Activated CD8-positive, alpha-beta T cell treated with anti-CD3 and anti-CD28 coated beads for 36 hours (primary cell): ENCODE results near the gene RPEL1. TPM values are rescaled to one million over a fixed set of nuclear protein-coding genes. Genes with fewer than 3 reads are reported as not detected.
"Not testable (repeated sequence)": the region's sequence is repeated elsewhere in the genome, so short reads cannot be mapped to it uniquely, and the experiment has no call there.

Source experiments
- ATAC-seq: fragments of 200-7000 bp; cut with Tn5 transposase; one replicate; pipeline ENCODE4 v1.10.0; 2021; ENCODE audit warnings: mild to moderate bottlenecking, moderate library complexity
- CTCF ChIA-PET: fragments of 350-600 bp; sonication (Branson Sonifier 250); formaldehyde crosslinking; loops from one replicate; lab custom pipeline; 2021; ENCODE audit warnings: antibody characterized with exemption; lab: Charles Lee
- POLR2A ChIA-PET: fragments of 350-600 bp; sonication (Branson Sonifier 250); formaldehyde crosslinking; loops from one replicate; lab custom pipeline; 2021; ENCODE audit warnings: antibody characterized with exemption; lab: Charles Lee
- DNase-seq: peaks from one replicate; pipeline ENCODE4 v3.0.0-alpha.2; 2020
- H3K27ac Mint-ChIP-seq: one replicate; pipeline ENCODE4 v1.8.0; 2021; ENCODE audit warnings: mild to moderate bottlenecking, mixed read lengths
- H3K27me3 Mint-ChIP-seq: one replicate; pipeline ENCODE4 v1.8.0; 2021; ENCODE audit warnings: mixed read lengths
- H3K36me3 Mint-ChIP-seq: one replicate; pipeline ENCODE4 v1.8.0; 2021; ENCODE audit warnings: low read depth, mixed read lengths
- H3K4me1 Mint-ChIP-seq: one replicate; pipeline ENCODE4 v1.8.0; 2021; ENCODE audit warnings: low read depth, mixed read lengths
- H3K4me3 Mint-ChIP-seq: one replicate; pipeline ENCODE4 v1.8.0; 2021; ENCODE audit warnings: mild to moderate bottlenecking, moderate library complexity, mixed read lengths
- H3K9me3 Mint-ChIP-seq: one replicate; pipeline ENCODE4 v1.8.0; 2021; ENCODE audit warnings: mixed read lengths
- intact Hi-C: fragments of 100-400 bp; cut with micrococcal nuclease; formaldehyde crosslinking; loops from one replicate; pipeline ENCODE4 v1.10.0; 2022
- total RNA-seq, 2 experiments: library from RNA; stranded (reverse); gene quantifications; one replicate each; pipeline ENCODE4 v1.2.3, GENCODE V29; 2021
- TF ChIP-seq, protein P1 (sequence below): fragments of 200-600 bp; IDR thresholded peaks from one replicate; pipeline ENCODE4 v1.8.0; 2022; ENCODE audit warnings: antibody characterized with exemption, mild to moderate bottlenecking

Gene RPEL1
- total RNA-seq, 2 experiments from 2014 or later = not detected

DNA sequence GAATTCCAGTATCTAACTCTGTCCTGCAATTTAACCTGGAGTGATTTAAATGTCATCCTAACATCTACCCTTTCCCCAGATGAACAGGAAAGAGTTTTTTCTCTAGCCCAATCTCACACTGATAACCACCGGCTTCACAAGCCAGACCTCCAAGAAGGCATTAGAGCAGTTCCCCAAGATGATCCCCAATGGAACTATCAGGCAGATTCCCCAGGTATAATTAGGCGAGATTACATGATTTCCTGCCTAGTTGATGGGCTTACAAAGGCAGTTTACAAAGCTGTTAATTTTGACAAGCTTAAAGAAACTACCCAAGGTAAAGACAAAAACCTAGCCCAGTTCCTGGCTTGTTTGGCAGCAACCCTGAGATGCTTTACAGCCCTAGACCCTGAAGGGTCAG is 38.5 kb upstream of the RPEL1 start:
- H3K36me3 Mint-ChIP-seq = no peaks in the 10 kb centered on the region
- no peaks in the 10 kb centered on the region for H3K4me1 Mint-ChIP-seq
- H3K4me3 Mint-ChIP-seq = no peak overlapping the region
- H3K27ac Mint-ChIP-seq = no peak overlapping the region
- ChIA-PET POLR2A (no interaction called here), CTCF (no interaction called here)
- H3K27me3 Mint-ChIP-seq = no peaks in the 10 kb centered on the region
- H3K9me3 Mint-ChIP-seq = peaks cover 3% of the 10 kb centered on the region
- DNase-seq = no peak
- TF ChIP-seq, protein P1, sequence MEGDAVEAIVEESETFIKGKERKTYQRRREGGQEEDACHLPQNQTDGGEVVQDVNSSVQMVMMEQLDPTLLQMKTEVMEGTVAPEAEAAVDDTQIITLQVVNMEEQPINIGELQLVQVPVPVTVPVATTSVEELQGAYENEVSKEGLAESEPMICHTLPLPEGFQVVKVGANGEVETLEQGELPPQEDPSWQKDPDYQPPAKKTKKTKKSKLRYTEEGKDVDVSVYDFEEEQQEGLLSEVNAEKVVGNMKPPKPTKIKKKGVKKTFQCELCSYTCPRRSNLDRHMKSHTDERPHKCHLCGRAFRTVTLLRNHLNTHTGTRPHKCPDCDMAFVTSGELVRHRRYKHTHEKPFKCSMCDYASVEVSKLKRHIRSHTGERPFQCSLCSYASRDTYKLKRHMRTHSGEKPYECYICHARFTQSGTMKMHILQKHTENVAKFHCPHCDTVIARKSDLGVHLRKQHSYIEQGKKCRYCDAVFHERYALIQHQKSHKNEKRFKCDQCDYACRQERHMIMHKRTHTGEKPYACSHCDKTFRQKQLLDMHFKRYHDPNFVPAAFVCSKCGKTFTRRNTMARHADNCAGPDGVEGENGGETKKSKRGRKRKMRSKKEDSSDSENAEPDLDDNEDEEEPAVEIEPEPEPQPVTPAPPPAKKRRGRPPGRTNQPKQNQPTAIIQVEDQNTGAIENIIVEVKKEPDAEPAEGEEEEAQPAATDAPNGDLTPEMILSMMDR = no peak
- no peak for ATAC-seq
- intact Hi-C loops = no loop called here

DNA sequence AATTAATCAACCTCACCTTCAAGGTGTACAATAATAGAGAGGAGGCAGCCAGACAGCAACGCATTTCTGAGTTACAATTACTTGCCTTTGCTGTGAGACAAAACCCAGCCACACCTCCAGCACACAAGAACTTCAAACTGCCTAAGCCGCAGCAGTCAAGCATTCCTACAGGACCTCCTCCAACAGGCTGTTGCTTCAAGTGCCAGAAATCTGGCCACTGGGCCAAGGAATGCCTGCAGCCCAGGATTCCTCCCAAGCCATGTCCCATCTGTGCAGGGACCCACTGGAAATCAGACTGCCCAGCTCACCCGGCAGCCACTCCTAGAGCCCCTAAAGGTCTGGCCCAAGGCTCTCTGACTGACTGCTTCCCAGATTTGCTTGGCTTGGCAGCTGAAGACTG is 38.0 kb upstream of the RPEL1 start:
- DNase-seq, H3K9me3 Mint-ChIP-seq, POLR2A ChIA-PET, H3K27ac Mint-ChIP-seq, H3K27me3 Mint-ChIP-seq, H3K36me3 Mint-ChIP-seq, CTCF ChIA-PET, ATAC-seq, H3K4me1 Mint-ChIP-seq, intact Hi-C loops, H3K4me3 Mint-ChIP-seq: not testable (repeated sequence)

DNA sequence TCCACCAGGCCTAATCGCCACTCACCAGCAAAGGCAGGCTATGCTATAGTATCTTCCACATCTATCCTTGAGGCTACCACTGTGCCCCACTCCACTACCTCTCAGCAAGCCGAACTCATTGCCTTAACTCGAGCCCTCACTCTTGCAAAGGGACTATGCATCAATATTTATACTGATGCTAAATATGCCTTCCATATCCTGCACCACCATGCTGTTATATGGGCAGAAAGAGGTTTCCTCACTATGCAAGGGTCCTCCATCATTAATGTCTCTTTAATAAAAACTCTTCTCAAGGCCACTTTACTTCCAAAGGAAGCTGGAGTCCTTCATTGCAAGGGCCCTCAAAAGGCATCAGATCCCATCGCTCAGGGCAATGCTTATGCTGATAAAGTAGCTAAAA is 35.4 kb upstream of the RPEL1 start:
- POLR2A ChIA-PET, H3K4me3 Mint-ChIP-seq, H3K4me1 Mint-ChIP-seq, H3K27ac Mint-ChIP-seq, H3K27me3 Mint-ChIP-seq, ATAC-seq, DNase-seq, intact Hi-C loops, CTCF ChIA-PET, H3K36me3 Mint-ChIP-seq: not testable (repeated sequence)
- H3K9me3 Mint-ChIP-seq = peaks cover 10% of the 10 kb centered on the region

DNA sequence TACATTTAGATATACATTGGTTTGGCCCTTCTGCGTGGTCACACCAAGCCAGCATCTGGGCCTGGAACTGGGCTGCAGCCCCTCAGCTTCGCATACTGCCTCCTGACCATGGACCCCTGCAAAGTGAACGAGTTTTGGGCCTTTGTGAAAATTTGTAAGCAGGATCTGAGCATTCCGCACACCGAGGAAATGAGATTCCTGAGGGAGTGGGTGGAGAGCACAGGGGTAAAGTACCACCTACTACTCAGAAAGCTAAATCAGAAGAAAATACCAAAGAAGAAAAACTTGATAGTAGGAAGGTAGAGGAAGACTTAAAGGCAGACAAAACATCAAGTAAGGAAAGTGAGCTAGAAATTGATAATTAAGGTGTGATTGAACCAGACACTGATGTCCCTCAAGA is 30.1 kb upstream of the RPEL1 start:
- H3K4me1 Mint-ChIP-seq = peaks cover 3% of the 10 kb centered on the region
- H3K27me3 Mint-ChIP-seq = no peaks in the 10 kb centered on the region
- intact Hi-C loops = no loop called here
- POLR2A ChIA-PET = no interaction called here
- H3K9me3 Mint-ChIP-seq = peaks cover 10% of the 10 kb centered on the region
- H3K4me3 Mint-ChIP-seq = no peak overlapping the region
- CTCF ChIA-PET = interaction anchor here (1.3 to 1.4 kb wide), 2 partner anchors 16 to 29 kb away, joined by 4 to 5 read pairs; no protein-coding TSS in a partner anchor
- H3K27ac Mint-ChIP-seq = no peak overlapping the region
- ATAC-seq (no peak), DNase-seq (no peak)
- TF ChIP-seq, protein P1 = no peak
- no peaks in the 10 kb centered on the region for H3K36me3 Mint-ChIP-seq

DNA sequence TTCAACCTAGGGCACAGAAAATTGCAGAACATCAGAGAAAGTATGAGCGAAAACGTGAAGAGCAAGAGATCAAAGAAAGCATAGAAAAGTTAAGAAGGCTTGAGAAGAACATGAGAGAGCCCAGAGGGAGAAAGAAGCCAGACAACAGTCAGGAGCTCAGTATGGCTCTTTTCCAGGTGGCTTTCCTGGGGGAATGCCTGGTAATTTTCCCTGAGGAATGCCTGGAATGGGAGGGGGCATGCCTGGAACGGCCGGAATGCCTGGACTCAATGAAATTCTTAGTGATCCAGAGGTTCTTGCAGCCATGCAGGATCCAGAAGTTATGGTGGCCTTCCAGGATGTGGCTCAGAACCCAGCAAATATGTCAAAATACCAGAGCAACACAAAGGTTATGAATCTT is 29.3 kb upstream of the RPEL1 start:
- POLR2A ChIA-PET, H3K4me1 Mint-ChIP-seq, intact Hi-C loops, H3K4me3 Mint-ChIP-seq, H3K27ac Mint-ChIP-seq, ATAC-seq, H3K36me3 Mint-ChIP-seq, DNase-seq, H3K27me3 Mint-ChIP-seq: not testable (repeated sequence)
- CTCF ChIA-PET = interaction anchor here (1.4 kb wide), 1 partner anchor 15 kb away, joined by 4 read pairs; no protein-coding TSS in a partner anchor
- peaks cover 10% of the 10 kb centered on the region for H3K9me3 Mint-ChIP-seq

DNA sequence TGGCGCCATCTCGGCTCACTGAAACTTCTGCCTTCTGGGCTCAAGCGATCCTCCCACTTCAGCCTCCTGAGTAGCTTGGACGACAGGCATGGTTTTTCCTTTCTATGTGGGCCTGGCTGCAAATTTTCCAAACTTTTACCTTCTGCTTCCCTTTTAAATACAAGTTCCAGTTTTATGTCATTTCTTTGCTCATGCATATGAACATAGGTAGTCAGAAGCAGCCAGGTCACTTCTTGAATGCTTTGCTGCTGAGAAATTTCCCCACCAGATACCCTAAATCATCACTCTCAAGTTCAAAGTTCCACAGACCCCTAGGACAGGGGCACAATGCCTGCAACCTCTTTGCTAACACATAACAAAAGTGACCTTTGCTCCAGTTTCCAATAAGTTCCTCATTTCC is 21.6 kb upstream of the RPEL1 start:
- intact Hi-C loops = no loop called here
- POLR2A ChIA-PET = no interaction called here
- H3K27me3 Mint-ChIP-seq = no peaks in the 10 kb centered on the region
- no peaks in the 10 kb centered on the region for H3K4me1 Mint-ChIP-seq
- no peak for ATAC-seq
- H3K9me3 Mint-ChIP-seq = peaks cover 8% of the 10 kb centered on the region
- TF ChIP-seq, protein P1 = no peak
- no peak for DNase-seq
- no peaks in the 10 kb centered on the region for H3K36me3 Mint-ChIP-seq
- no peak overlapping the region for H3K27ac Mint-ChIP-seq
- CTCF ChIA-PET = interaction anchor here (2.6 kb wide), 1 partner anchor 20 kb away, joined by 9 read pairs; no protein-coding TSS in a partner anchor
- H3K4me3 Mint-ChIP-seq = no peak overlapping the region

DNA sequence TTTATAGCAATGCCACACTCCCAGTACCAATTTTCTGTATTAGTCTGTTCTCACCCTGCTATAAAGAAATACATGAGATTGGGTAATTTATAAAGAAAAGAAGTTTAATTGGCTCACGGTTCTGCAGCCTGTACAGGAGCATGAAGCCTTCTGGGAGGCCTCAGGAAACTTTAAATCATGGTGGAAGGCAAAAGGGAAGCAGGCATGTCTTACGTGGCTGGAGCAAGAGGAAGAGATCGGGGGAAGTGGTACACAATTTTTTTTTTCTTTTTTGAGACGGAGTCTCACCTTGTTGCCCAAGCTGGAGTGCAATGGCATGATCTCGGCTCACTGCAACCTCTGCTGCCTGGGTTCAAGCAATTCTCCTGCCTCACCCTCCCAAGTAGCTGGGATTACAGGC is 21.0 kb upstream of the RPEL1 start:
- H3K4me1 Mint-ChIP-seq, H3K9me3 Mint-ChIP-seq, H3K36me3 Mint-ChIP-seq, H3K27ac Mint-ChIP-seq, H3K27me3 Mint-ChIP-seq, intact Hi-C loops, DNase-seq, POLR2A ChIA-PET, ATAC-seq, H3K4me3 Mint-ChIP-seq: not testable (repeated sequence)
- CTCF ChIA-PET = interaction anchor here (2.6 kb wide), 1 partner anchor 20 kb away, joined by 9 read pairs; no protein-coding TSS in a partner anchor
